Measurements from ENCODE around the gene BCL7C. TPM values are rescaled to one million over a fixed set of nuclear protein-coding genes. Genes with fewer than 3 reads are reported as not detected.

Gene BCL7C
- total and polyA plus RNA-seq, 10 of the 15 experiments (the other 5 are each of a cell fraction or from before 2014, with no cell fraction given): 1.1 to 30.5 (median 13.7) TPM

DNA sequence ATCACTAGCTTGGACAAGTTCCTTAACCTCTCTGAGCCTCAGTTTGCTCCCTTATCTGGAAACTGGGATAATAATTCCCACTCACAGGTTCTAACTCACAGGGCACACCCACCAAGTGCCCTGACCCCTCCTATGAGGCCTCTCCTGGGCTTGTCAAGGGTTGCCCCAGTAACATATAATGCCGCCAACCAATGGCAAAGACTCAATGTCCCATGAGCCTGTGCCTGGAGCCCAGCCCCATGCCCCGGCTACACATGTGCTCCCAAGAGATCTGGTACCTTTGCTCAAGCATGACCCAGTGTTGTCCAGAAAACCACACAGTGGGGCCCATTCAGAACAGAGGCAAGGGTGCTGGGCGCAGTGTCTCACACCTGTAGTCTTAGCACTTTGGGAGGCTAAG is 21.0 kb upstream of the BCL7C start:
- no peaks in the 10 kb centered on the region; a peak in 1 of 4 replicates for H3K27me3 ChIP-seq (replicated peaks in 1 of 2; ENCODE audit: control insufficient read depth in 2 of 2, insufficient read depth in 2 of 2, low read length in 1 of 2)
- no peak overlapping the region for H3K9ac ChIP-seq (ENCODE audit: control insufficient read depth, insufficient read depth, low read length)
- FAIRE-seq (no peak), ATAC-seq (peak; percentile 92), DNase-seq (ENCODE audit: low read depth, low spot score) (no peak)
- H2AFZ ChIP-seq (ENCODE audit: control insufficient read depth, low read depth, low read length): no peak overlapping the region; the same call in 1 of the 2 replicates
- no peak overlapping the region for H3K27ac ChIP-seq (ENCODE audit: control insufficient read depth, insufficient read depth)
- ChIA-PET SMC1A (ENCODE audit: uncharacterized antibody, unreplicated experiment) (interaction anchor here (1.1 kb wide), 1 partner anchor 69 kb away, joined by 4 read pairs; no protein-coding TSS in a partner anchor), RAD21 (ENCODE audit: unreplicated experiment) (interaction anchor here (0.7 to 3.5 kb wide), 2 partner anchors 27 to 69 kb away, joined by 3 to 15 read pairs; no protein-coding TSS in a partner anchor), CTCF (interaction anchor here (0.6 to 1.4 kb wide), 2 partner anchors 13 to 71 kb away, joined by 3 to 4 read pairs; no protein-coding TSS in a partner anchor), POLR2A (interaction anchor here (0.7 kb wide), 1 partner anchor 152 kb away, joined by 3 read pairs; no protein-coding TSS in a partner anchor)
- intact Hi-C loops (cut with micrococcal nuclease; ENCODE audit: unreplicated experiment): no loop called here
- no peaks in the 10 kb centered on the region for H3K4me1 ChIP-seq (ENCODE audit: control insufficient read depth, insufficient read depth, low read length)
- no peaks in the 10 kb centered on the region for H4K20me1 ChIP-seq (ENCODE audit: control insufficient read depth, insufficient read depth)
- no peaks in the 10 kb centered on the region for H3K36me3 ChIP-seq (ENCODE audit: control insufficient read depth in 2 of 2, insufficient read depth in 2 of 2, low read length in 1 of 2)
- H3K9me3 ChIP-seq (replicated peaks; ENCODE audit: control insufficient read depth, insufficient read depth, low read length): no peaks in the 10 kb centered on the region
- no peaks in the 10 kb centered on the region for H3K79me2 ChIP-seq (ENCODE audit: control insufficient read depth, insufficient read depth, low read length)
- WGBS (ENCODE audit: insufficient coverage, insufficient replicate concordance, low lambda C conversion rate, missing lambda C conversion rate): 2% methylated on average over 3 of the region's 3 CpGs
- no peak overlapping the region for H3K4me2 ChIP-seq (ENCODE audit: control insufficient read depth, insufficient read depth)
- no TSS peak for BruUV-seq (replicated peaks)
- H3K4me3 ChIP-seq: no peak overlapping the region
- in situ Hi-C loops (cut with MboI): no loop called here
- TF ChIP-seq NR2C1 (IDR thresholded peaks at IDR 0.05): peak; percentile 50; the same call in 1 of the 2 replicates
- TF ChIP-seq RBBP5 (conservative IDR thresholded peaks at IDR 0.05): no peak
- no peak for TF ChIP-seq ZBED1 (IDR thresholded peaks at IDR 0.05; ENCODE audit: borderline replicate concordance)
- TF ChIP-seq, protein P1, sequence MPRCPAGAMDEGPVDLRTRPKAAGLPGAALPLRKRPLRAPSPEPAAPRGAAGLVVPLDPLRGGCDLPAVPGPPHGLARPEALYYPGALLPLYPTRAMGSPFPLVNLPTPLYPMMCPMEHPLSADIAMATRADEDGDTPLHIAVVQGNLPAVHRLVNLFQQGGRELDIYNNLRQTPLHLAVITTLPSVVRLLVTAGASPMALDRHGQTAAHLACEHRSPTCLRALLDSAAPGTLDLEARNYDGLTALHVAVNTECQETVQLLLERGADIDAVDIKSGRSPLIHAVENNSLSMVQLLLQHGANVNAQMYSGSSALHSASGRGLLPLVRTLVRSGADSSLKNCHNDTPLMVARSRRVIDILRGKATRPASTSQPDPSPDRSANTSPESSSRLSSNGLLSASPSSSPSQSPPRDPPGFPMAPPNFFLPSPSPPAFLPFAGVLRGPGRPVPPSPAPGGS (IDR thresholded peaks at IDR 0.05; ENCODE audit: borderline replicate concordance, insufficient read depth, low read depth, low read length, poor library complexity, severe bottlenecking): no peak
- TF ChIP-seq, protein P2, sequence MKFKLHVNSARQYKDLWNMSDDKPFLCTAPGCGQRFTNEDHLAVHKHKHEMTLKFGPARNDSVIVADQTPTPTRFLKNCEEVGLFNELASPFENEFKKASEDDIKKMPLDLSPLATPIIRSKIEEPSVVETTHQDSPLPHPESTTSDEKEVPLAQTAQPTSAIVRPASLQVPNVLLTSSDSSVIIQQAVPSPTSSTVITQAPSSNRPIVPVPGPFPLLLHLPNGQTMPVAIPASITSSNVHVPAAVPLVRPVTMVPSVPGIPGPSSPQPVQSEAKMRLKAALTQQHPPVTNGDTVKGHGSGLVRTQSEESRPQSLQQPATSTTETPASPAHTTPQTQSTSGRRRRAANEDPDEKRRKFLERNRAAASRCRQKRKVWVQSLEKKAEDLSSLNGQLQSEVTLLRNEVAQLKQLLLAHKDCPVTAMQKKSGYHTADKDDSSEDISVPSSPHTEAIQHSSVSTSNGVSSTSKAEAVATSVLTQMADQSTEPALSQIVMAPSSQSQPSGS (IDR thresholded peaks at IDR 0.05; ENCODE audit: low read length): no peak
- TF ChIP-seq, protein P3, sequence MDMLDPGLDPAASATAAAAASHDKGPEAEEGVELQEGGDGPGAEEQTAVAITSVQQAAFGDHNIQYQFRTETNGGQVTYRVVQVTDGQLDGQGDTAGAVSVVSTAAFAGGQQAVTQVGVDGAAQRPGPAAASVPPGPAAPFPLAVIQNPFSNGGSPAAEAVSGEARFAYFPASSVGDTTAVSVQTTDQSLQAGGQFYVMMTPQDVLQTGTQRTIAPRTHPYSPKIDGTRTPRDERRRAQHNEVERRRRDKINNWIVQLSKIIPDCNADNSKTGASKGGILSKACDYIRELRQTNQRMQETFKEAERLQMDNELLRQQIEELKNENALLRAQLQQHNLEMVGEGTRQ (IDR thresholded peaks at IDR 0.05; ENCODE audit: borderline replicate concordance, low read depth, low read length): no peak
- TF ChIP-seq EGR1 (IDR thresholded peaks at IDR 0.05; ENCODE audit: borderline replicate concordance in 1 of 2, low read depth in 2 of 2, low read length in 2 of 2): no peak
- TF ChIP-seq HCFC1 (IDR thresholded peaks at IDR 0.05; ENCODE audit: low read length): 0 out of 2 replicates have a peak, but pooled peaks have one; percentile 21
- TF ChIP-seq TAF1 (IDR thresholded peaks at IDR 0.05; ENCODE audit: borderline replicate concordance, low read depth, low read length): no peak
- TF ChIP-seq, protein P4, sequence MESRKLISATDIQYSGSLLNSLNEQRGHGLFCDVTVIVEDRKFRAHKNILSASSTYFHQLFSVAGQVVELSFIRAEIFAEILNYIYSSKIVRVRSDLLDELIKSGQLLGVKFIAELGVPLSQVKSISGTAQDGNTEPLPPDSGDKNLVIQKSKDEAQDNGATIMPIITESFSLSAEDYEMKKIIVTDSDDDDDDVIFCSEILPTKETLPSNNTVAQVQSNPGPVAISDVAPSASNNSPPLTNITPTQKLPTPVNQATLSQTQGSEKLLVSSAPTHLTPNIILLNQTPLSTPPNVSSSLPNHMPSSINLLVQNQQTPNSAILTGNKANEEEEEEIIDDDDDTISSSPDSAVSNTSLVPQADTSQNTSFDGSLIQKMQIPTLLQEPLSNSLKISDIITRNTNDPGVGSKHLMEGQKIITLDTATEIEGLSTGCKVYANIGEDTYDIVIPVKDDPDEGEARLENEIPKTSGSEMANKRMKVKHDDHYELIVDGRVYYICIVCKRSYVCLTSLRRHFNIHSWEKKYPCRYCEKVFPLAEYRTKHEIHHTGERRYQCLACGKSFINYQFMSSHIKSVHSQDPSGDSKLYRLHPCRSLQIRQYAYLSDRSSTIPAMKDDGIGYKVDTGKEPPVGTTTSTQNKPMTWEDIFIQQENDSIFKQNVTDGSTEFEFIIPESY (IDR thresholded peaks at IDR 0.05): no peak
- no peak for TF ChIP-seq SMAD5 (IDR thresholded peaks at IDR 0.05; ENCODE audit: low read depth)
- TF ChIP-seq RELA (IDR thresholded peaks at IDR 0.05; ENCODE audit: borderline replicate concordance, partially characterized antibody): no peak
- TF ChIP-seq JUNB (IDR thresholded peaks at IDR 0.05): no peak
- TF ChIP-seq IKZF1 (conservative IDR thresholded peaks at IDR 0.05): no peak
- TF ChIP-seq MEF2A (IDR thresholded peaks at IDR 0.05; ENCODE audit: insufficient read depth, low read depth, low read length): no peak
- TF ChIP-seq CHD4 (IDR thresholded peaks at IDR 0.05): no peak
- TF ChIP-seq TARDBP (IDR thresholded peaks at IDR 0.05; ENCODE audit: borderline replicate concordance): no peak
- no peak for TF ChIP-seq SPI1 (IDR thresholded peaks at IDR 0.05; ENCODE audit: borderline replicate concordance, insufficient read depth, low read depth, low read length)

Measured in GM12878 (cell line).